CD4-positive, alpha-beta memory T cell (primary cell): ENCODE results near the gene CALML6. TPM values are rescaled to one million over a fixed set of nuclear protein-coding genes. Genes with fewer than 3 reads are reported as not detected.

Experiments used
- polyA plus RNA-seq, 2 donors: library from polyadenylated mRNA; unstranded; fragments of 300-500 nt; fragmentation: Illumina TruSeq; gene quantifications; one replicate each; pipeline ENCODE4 v1.2.3, GENCODE V29; 2021
- total RNA-seq, 2 experiments: library from RNA; stranded (reverse); gene quantifications; one replicate each; pipeline ENCODE4 v1.2.3, GENCODE V29; 2021

The CALML6 gene
- total and polyA plus RNA-seq, 4 experiments from 2014 or later: 0.44 to 0.78 TPM; not detected in 2

Other genes with a start within 250 kb of the CALML6 start
- gene SLC35E2B, start 222.5 kb upstream of the CALML6 start, total RNA-seq: 100 to 1,000 TPM; 123 to 130 TPM
- gene SLC35E2B, start 222.5 kb upstream of the CALML6 start, polyA plus RNA-seq: 10 to 100 TPM; 29.4 to 48.7 TPM
- 100 to 1,000 TPM; 148 to 162 TPM for gene CDK11A, start 190.9 kb upstream of the CALML6 start, total RNA-seq
- 10 to 100 TPM in 1 of 2 donors, 1 to 10 TPM in 1; 7.2 to 24.0 TPM for gene CDK11A, start 190.9 kb upstream of the CALML6 start, polyA plus RNA-seq
- 10 to 100 TPM; 48.9 to 56.0 TPM for gene NADK, start 136.8 kb upstream of the CALML6 start, total RNA-seq
- 10 to 100 TPM; 21.0 to 28.1 TPM for gene NADK, start 136.8 kb upstream of the CALML6 start, polyA plus RNA-seq
- 100 to 1,000 TPM; 257 to 276 TPM for gene GNB1, start 24.2 kb upstream of the CALML6 start, total RNA-seq
- 100 to 1,000 TPM in 1 of 2 donors, 10 to 100 TPM in 1; 70.9 to 137 TPM for gene GNB1, start 24.2 kb upstream of the CALML6 start, polyA plus RNA-seq
- under 1 TPM in 1 of 2 experiments, not detected in 1; 0.55 TPM for gene TMEM52, start 4.0 kb downstream of the CALML6 start, total RNA-seq
- not detected for gene TMEM52, start 4.0 kb downstream of the CALML6 start, polyA plus RNA-seq
- not detected for gene CFAP74, start 88.5 kb downstream of the CALML6 start, total RNA-seq
- gene CFAP74, start 88.5 kb downstream of the CALML6 start, polyA plus RNA-seq: not detected
- not detected for gene GABRD, start 104.1 kb downstream of the CALML6 start, total RNA-seq
- gene GABRD, start 104.1 kb downstream of the CALML6 start, polyA plus RNA-seq: not detected
- gene PRKCZ, start 135.2 kb downstream of the CALML6 start, total RNA-seq: 10 to 100 TPM; 32.5 to 40.7 TPM
- 10 to 100 TPM; 13.5 TPM for gene PRKCZ, start 135.2 kb downstream of the CALML6 start, polyA plus RNA-seq